Endodermal cell (in vitro differentiated cells): Measurements from ENCODE around the gene RBM20. TPM values are rescaled to one million over a fixed set of nuclear protein-coding genes. Genes with fewer than 3 reads are reported as not detected.

Source experiments
- DNase-seq: peaks from one replicate; pipeline ENCODE4 v3.0.0-alpha.2; 2017
- H3K27ac ChIP-seq: 2 replicates; pipeline ENCODE4 v1.5.1; 2013; ENCODE audit warnings: mild to moderate bottlenecking, low read depth, low read length, moderate library complexity
- H3K27me3 ChIP-seq: 2 replicates; pipeline ENCODE4 v1.6.1; 2013; ENCODE audit warnings: mild to moderate bottlenecking, low read length, moderate library complexity; ENCODE audit not compliant: insufficient read depth, control insufficient read depth, poor library complexity, severe bottlenecking
- H3K36me3 ChIP-seq: 2 replicates; pipeline ENCODE4 v1.7.0; 2013; ENCODE audit warnings: mild to moderate bottlenecking, low read length, moderate library complexity; ENCODE audit not compliant: control insufficient read depth, insufficient read depth
- H3K4me1 ChIP-seq: one replicate; pipeline ENCODE4 v1.7.0; 2013; ENCODE audit warnings: low read length; ENCODE audit not compliant: control insufficient read depth, insufficient read depth
- H3K4me3 ChIP-seq: 2 replicates; pipeline ENCODE4 v1.5.1; 2013; ENCODE audit warnings: mild to moderate bottlenecking, low read length, moderate library complexity
- H3K9ac ChIP-seq: 2 replicates; pipeline ENCODE4 v1.6.1; 2013; ENCODE audit warnings: mild to moderate bottlenecking, low read length, moderate library complexity; ENCODE audit not compliant: poor library complexity, severe bottlenecking; ENCODE audit errors: extremely low read depth
- H3K9me3 ChIP-seq: 2 replicates; pipeline ENCODE4 v1.6.1; 2013; ENCODE audit warnings: mild to moderate bottlenecking, low read length, moderate library complexity; ENCODE audit not compliant: control insufficient read depth
- H3K27ac Mint-ChIP-seq: 2 replicates; pipeline ENCODE4 v1.8.0; 2020; ENCODE audit warnings: mixed read lengths
- H3K27me3 Mint-ChIP-seq: 2 replicates; pipeline ENCODE4 v1.8.0; 2021; ENCODE audit warnings: mild to moderate bottlenecking, mixed read lengths; ENCODE audit not compliant: insufficient read depth
- H3K36me3 Mint-ChIP-seq: 2 replicates; pipeline ENCODE4 v1.8.0; 2020; ENCODE audit warnings: low read depth, mixed read lengths
- H3K4me1 Mint-ChIP-seq: 2 replicates; pipeline ENCODE4 v1.8.0; 2020; ENCODE audit warnings: mixed read lengths
- H3K4me3 Mint-ChIP-seq: 2 replicates; pipeline ENCODE4 v1.8.0; 2020; ENCODE audit warnings: mild to moderate bottlenecking, moderate library complexity, mixed read lengths
- H3K9me3 Mint-ChIP-seq: 2 replicates; pipeline ENCODE4 v1.8.0; 2020; ENCODE audit warnings: mild to moderate bottlenecking, mixed read lengths
- CTCF ChIP-seq: fragments of 200-600 bp; sonication (generic); conservative IDR thresholded peaks from 2 replicates; pipeline ENCODE4 v1.5.0; 2021; ENCODE audit warnings: antibody characterized with exemption, mild to moderate bottlenecking
- WGBS, 2 experiments: methylation state at CpG; one replicate each; pipeline versions ENCODE4 v1.1.5 to v1.1.7; 2013; ENCODE audit warnings: missing lambda C conversion rate in 2 of 2, mixed read lengths in 1 of 2; ENCODE audit not compliant: insufficient coverage in 1 of 2, insufficient read length in 1 of 2; 5-methylcytosine and 5-hydroxymethylcytosine counted together
- total RNA-seq, 2 donors: library from RNA; stranded (reverse); fragmentation: NEBNext Ultra II Directional in 1 of 2; extraction: Animal tissue kit (Norgen Biotek cat#: 25700) in 1 of 2; gene quantifications; 2 replicates in 1 of 2; 3 replicates in 1 of 2; pipeline ENCODE4 v1.2.1, GENCODE V29; 2021

The RBM20 gene
- total RNA-seq, 2 donors from 2014 or later = 6.2 to 7.0 TPM

DNA sequence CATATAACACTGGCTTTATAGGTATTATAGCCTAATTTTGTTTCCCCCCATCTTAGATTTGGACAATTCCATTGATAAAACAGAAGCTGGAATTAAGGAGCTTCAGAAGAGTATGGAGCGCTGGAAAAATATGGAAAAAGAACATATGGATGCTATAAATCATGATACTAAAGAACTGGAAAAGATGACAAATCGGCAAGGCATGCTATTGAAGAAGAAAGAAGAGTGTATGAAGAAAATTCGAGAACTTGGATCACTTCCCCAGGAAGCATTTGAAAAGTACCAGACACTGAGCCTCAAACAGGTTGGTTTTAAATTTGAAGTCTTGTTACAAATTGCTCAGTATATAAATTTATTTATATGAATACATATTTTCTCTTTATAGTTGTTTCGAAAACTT is 42.6 kb upstream of the RBM20 start:
- TF ChIP-seq CTCF = no peak
- Histone ChIP-seq H3K27me3 (no peaks in the 10 kb centered on the region), H3K4me1 (no peaks in the 10 kb centered on the region), H3K9ac (no peak overlapping the region), H3K36me3 (peaks cover 98% of the 10 kb centered on the region), H3K27ac (no peak overlapping the region), H3K9me3 (no peaks in the 10 kb centered on the region), H3K4me3 (no peak overlapping the region)
- Mint-ChIP-seq H3K4me3 (no peak overlapping the region), H3K4me1 (no peaks in the 10 kb centered on the region), H3K36me3 (peaks cover 62% of the 10 kb centered on the region), H3K9me3 (no peaks in the 10 kb centered on the region), H3K27me3 (no peaks in the 10 kb centered on the region), H3K27ac (no peak overlapping the region)
- WGBS, 2 experiments = 91 to 100% methylated on average over 3 to 4 of the region's 4 CpGs
- no peak for DNase-seq

GRCh38 chr10:110608087-110608486 is 36.0 kb upstream of the RBM20 start:
- TF ChIP-seq CTCF = no peak
- Mint-ChIP-seq H3K9me3 (no peaks in the 10 kb centered on the region), H3K27ac (no peak overlapping the region), H3K27me3 (no peaks in the 10 kb centered on the region), H3K36me3 (peaks cover 30% of the 10 kb centered on the region), H3K4me3 (no peak overlapping the region), H3K4me1 (peaks cover 19% of the 10 kb centered on the region)
- DNase-seq = no peak
- Histone ChIP-seq H3K9ac (no peak overlapping the region), H3K9me3 (no peaks in the 10 kb centered on the region), H3K36me3 (peaks cover 37% of the 10 kb centered on the region), H3K27me3 (no peaks in the 10 kb centered on the region), H3K4me1 (peaks cover 4% of the 10 kb centered on the region), H3K4me3 (no peak overlapping the region), H3K27ac (no peak overlapping the region)
- WGBS, 2 experiments = 63 to 78% methylated on average over 3 to 5 of the region's 6 CpGs

GRCh38 chr10:110609605-110610004 is 34.5 kb upstream of the RBM20 start:
- Mint-ChIP-seq H3K27me3 (no peaks in the 10 kb centered on the region), H3K4me3 (no peak overlapping the region), H3K9me3 (no peaks in the 10 kb centered on the region), H3K36me3 (peaks cover 19% of the 10 kb centered on the region), H3K27ac (peak overlapping the region; percentile 56), H3K4me1 (peaks cover 19% of the 10 kb centered on the region)
- Histone ChIP-seq H3K27me3 (no peaks in the 10 kb centered on the region), H3K9ac (no peak overlapping the region), H3K4me1 (peaks cover 4% of the 10 kb centered on the region), H3K27ac (no peak overlapping the region), H3K4me3 (no peak overlapping the region), H3K36me3 (peaks cover 23% of the 10 kb centered on the region), H3K9me3 (no peaks in the 10 kb centered on the region)
- DNase-seq = no peak
- no peak for TF ChIP-seq CTCF
- WGBS, 2 experiments = 60 to 72% methylated on average over 1 to 2 of the region's 2 CpGs
